ENCODE results near the gene WDR83.
"Not testable (repeated sequence)": the region's sequence is repeated elsewhere in the genome, so short reads cannot be mapped to it uniquely, and the experiment has no call there.

Gene WDR83

GRCh38 chr19:12656899-12657571, 9.6 kb upstream of the WDR83 start:
- no peak for DNase-seq

GRCh38 chr19:12657966-12658365, 8.6 kb upstream of the WDR83 start:
- no peak for DNase-seq

GRCh38 chr19:12660980-12661379, 5.6 kb upstream of the WDR83 start:
- DNase-seq, result no peak

GRCh38 chr19:12664406-12665280, 2.0 kb upstream of the WDR83 start:
- no peak for DNase-seq

GRCh38 chr19:12665281-12665573, 1.4 kb upstream of the WDR83 start:
- DNase-seq, result peak; percentile 43 to 45

- DNase-seq, result no peak
These were observed 839 bp upstream of the WDR83 start for GRCh38 chr19:12665671-12666264.

DNA sequence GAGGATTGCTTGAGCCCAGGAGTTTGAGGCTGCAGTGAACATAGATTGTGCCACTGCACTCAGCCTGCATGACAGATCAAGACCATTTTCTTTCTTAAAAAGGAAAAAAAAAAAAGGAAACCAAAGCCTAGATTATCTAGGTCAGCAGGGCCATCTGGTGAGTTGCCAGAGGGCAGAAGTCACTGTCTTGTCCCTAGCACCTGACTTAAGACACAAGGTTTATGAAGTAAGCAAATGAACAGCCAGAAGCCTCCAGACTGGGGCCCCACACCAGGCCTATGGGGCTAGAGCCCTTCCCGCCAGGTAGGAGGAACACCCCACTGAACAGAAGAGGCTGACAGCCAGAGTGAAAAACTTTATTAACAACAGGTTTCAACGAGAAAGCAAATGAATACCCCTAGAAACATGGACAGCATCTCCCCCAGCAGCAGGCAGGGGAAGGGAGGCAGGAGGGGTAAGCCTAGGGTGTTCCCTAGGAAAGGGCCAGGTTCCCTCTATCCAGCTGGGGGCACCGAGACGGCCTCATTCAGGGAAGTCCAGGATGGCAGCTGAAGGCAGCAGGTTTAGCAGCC, 1.2 kb downstream of the WDR83 start:
- no peak for DNase-seq

GRCh38 chr19:12668346-12668745, 1.7 kb downstream of the WDR83 start:
- no peak for DNase-seq

DNA sequence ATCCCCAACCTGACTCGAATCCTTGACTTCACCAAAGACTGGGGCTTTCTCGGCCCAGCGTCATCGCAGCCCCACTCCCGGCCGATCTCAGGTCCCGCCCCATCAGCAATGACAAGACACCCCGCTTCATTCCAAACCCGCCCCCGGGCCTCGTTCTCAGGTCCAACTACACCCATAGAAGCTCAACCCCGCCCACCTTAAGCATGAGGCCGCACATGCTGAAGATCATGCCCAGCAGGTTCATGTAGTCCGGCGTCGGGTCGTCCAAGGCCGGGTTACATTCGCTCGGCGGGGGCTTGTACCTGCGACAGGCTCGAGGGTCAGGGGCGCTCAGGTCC, 2.3 kb downstream of the WDR83 start:
- peak; percentile 56 to 70 for DNase-seq

DNA sequence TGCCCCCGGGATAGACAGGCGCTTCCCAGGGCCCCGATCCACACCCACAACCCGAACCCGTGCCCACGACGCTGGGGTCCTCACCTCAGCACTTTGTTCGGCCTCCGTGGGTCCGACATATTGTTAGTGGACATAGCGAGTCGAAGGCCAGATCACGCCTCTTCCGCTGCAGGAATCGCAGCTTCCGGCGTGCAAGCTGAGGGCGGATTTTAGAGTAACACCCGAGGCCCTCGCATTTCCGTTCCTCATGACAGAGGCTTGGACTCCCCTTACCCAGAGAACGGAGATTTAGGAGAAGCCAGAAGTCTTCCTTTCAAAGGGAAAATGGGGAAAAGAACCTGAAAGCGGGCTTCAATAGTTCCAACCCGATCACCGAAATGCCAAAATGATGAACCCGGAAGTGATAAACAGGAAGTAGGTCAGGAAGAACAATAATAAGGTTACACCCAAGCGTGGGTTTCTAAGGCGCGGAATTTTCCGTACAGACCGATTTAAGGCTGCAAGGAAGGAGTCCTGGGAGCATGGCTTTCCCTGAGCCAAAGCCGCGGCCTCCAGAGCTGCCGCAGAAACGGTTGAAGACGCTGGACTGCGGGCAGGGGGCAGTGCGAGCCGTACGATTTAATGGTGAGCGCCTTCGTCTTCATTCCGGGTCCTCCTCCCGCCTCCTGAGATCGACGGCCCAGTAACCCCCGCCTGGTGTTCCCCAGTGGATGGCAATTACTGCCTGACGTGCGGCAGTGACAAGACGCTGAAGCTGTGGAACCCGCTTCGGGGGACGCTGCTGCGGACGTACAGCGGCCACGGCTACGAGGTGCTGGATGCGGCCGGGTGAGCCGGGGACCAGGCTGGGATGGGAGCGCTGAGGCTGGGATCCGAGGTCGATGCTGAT, 2.9 kb downstream of the WDR83 start:
- peak; percentile 66 to 69 for DNase-seq

GRCh38 chr19:12670159-12670928, 3.7 kb downstream of the WDR83 start:
- no peak for DNase-seq

GRCh38 chr19:12672744-12673143, 6.1 kb downstream of the WDR83 start:
- no peak for DNase-seq

- no peak for DNase-seq
These were observed 8.8 kb downstream of the WDR83 start for GRCh38 chr19:12675399-12675798.

GRCh38 chr19:12675940-12676339, 9.3 kb downstream of the WDR83 start:
- no peak for DNase-seq

GRCh38 chr19:12676384-12676792, 9.8 kb downstream of the WDR83 start:
- peak; percentile 78 to 86 for DNase-seq

- no peak for DNase-seq
These were observed 10.3 kb downstream of the WDR83 start for GRCh38 chr19:12676928-12677327.

DNA sequence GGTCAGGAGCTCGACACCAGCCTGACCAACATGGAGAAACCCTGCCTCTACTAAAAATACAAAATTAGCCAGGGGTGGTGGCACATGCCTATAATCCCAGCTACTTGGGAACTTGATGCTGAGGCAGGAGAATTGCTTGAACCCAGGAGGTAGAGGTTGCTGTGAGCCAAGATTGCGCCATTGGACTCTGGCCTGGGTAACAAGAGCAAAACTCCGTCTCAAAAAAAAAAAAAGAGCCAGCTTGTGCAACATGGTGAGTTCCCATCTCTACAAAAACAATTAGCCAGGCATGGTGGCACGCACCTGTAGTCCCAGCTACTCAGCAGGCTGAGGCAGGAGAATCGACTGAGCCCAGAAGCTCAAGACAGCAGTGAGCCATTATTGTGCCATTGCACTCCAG, 11.4 kb downstream of the WDR83 start:
- not testable (repeated sequence) for DNase-seq

GRCh38 chr19:12680034-12680433, 13.4 kb downstream of the WDR83 start:
- no peak for DNase-seq

DNA sequence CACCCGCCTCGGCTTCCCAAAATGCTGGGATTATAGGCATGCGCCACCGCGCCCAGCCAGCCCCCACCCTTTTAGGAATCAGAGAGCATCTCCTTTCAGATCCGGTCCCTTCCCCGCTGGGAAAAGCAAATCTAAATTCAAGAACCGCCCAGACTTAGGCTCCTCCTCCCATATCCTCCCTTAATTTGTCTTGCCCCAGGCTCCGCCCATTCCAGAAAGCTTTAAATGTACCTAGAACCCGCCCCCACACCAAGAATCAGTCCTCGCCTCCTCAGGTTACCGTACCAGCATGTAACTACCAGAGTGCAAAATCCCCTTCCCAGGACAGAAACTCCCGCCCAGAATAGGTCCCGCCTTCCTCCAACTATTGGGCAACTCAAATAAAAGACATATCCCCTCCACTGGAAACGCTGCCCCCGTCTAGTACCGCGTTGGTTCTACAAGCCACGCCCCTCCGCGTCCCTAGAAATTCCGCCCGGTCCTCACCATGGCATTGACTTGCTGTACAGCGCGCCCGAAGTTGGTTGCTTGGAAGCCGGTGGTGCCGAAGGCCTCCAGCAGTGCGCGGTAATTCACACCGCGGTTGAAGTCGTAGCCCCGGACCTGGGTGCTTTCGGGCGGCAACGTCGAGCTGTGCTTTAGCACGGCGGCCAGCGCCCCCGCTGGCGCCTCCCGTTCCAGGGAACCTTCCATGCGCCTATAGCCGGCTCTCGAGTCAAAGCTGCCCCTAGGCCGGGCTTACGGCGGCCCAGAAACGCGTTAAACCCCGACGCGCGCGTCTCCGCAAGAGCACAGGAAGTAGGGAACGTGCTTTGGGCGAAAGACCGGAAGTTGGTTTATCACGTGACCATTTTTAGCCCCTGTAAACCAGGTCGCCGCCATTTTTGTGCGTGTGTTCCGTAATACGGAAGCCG, 14.7 kb downstream of the WDR83 start, which contains the start of gene DHPS:
DHPS (minus strand) TSS at position 807 of the 914 bp plus-strand sequence; CDS start at position 693, 114 bp downstream.
- DNase-seq, result peak; percentile 81 to 92

GRCh38 chr19:12685831-12686230, 19.2 kb downstream of the WDR83 start:
- DNase-seq, result no peak
